Suppressor macrophage treated with lipopolysaccharide for 1 hour (primary cell): Measurements from ENCODE around the gene PCGF3.
"Not testable (repeated sequence)": the region's sequence is repeated elsewhere in the genome, so short reads cannot be mapped to it uniquely, and the experiment has no call there.

Experiments used
- DNase-seq, 3 donors: peaks; one replicate each; pipeline ENCODE4 v3.0.0-alpha.2; 2020 to 2022

The PCGF3 gene

DNA sequence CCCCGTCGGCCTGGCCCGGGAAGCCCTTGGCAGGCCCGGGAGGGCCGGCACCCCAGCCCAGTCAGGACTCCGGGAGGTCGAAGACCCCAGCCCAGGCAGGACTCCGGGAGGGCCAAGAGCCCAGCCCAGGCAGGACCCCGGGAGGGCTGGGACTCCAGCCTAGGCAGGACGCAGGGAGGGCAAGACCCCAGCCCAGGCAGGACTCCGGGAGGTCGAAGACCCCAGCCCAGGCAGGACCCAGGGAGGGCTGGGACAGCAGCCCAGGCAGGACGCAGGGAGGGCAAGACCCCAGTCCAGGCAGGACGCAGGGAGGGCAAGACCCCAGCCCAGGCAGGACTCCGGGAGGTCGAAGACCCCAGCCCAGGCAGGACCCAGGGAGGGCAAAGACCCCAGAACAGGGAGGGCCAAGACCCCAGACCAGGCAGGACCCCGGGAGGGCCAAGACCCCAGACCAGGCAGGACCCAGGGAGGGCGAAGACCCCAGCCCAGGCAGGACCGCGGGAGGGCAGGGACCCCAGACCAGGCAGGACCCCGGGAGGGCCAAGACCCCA lies 526 bp downstream of the PCGF3 start:
- DNase-seq, result not testable (repeated sequence)

DNA sequence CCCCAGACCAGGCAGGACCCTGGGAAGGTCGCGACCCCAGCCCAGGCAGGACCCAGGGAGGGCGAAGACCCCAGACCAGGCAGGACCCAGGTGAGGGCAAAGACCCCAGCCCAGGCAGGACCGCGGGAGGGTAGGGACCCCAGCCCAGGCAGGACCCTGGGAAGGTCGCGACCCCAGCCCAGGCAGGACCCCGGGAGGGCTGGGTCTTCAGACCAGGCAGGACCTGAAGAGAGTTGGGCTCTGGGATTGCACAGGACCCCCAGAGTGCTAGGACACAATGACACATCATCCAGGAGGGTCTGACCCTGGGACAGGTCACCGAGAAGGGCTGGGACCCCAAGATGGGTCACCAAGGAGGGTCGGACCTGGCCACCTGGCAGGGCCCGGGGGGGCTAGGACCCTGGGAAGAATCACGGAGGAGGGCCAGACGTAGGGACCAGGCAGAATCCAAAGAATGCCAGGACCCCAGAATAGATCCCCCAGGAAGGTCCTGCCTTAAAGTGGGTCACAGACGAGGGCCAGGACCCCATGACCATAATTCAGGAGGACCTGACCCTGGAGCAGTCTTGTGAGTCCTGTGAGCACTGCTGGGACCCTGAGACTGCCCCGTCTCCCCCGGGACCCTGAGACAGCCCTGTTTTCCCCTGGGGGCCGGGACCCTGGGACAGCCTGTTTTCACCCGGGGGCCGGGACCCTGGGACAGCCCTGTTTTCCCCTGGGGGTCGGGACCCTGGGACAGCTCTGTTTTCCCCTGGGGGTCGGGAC lies 1.4 kb downstream of the PCGF3 start:
- DNase-seq, result no peak

DNA sequence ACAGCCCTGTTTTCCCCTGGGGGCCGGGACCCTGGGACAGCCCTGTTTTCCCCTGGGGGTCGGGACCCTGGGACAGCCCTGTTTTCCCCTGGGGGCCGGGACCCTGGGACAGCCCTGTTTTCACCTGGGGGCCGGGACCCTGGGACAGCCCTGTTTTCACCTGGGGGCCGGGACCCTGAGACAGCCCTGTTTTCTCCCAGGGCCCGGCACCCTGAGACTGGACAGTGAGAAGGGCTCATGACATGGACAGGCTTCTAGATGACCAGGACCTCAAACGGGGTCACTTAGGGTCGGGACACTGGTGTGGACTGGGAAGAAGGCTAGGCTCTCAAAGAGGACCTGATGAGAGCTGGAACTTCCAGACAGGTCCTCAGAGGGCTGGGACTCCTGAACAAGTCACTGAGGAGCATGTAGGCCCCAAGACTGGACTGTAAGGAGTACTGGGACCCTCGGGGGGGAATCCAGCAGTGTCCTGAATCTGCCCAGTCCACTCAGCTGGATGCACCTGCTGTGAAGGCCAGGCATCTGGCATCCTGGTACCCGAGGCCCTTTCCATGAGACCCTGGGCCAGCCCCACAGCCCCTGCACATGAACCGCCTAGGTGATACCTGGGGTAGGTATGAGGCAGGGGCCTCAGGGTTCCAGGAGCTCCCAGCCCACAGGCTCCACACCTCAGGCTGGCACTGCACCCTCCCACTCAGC lies 2.4 kb downstream of the PCGF3 start:
- no peak for DNase-seq

DNA sequence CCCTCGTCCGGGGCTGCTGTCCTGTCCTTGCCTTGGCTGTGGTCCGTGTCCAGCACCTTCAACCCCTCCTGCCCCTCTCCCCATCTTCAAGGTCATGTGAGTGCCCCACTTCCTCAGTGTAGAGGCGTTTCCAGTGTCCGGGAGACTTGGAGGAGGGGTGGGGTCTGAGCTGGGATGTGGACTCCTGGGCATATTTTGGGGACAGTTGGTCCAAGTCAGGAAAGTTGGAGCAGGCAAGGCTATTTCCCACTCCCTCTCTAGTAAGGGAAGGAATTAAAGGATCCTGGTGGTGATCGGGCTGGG lies 3.0 kb downstream of the PCGF3 start:
- no peak for DNase-seq

DNA sequence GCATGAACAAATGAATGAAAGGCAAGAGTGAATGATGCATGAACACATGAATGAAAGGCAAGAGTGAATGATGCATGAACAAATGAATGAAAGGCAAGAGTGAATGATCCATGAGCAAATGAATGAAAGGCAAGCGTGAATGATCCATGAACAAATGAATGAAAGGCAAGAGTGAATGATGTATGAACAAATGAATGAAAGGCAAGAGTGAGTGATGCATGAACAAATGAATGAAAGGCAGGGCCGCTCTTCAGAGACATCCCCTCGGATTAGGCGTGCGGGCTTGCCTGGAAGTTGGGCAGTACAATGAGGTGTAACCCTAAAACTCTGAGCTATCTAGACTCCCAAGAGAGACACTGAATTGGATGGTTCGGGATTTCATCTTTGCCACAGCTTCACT lies 3.7 kb downstream of the PCGF3 start:
- DNase-seq, result no peak

DNA sequence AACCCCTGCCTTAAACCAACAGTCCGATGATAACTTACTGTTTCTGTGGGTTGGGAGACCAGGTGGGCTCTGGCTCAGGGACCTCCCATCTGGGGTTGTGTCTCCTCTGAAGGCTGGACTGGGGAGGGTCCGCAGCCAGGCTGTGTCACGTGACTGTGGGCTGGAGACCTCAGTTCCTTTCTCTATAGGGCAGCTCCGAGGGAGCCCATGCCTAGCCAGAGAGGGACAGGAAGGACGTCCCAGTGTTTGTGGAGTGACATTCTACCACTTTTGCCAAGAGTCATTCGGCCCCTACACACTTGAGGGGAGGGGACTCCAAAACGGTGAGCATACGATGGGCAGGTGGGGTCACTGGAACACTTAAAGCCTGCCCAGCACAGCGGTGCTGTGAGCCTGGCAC lies 4.5 kb downstream of the PCGF3 start:
- no peak for DNase-seq

DNA sequence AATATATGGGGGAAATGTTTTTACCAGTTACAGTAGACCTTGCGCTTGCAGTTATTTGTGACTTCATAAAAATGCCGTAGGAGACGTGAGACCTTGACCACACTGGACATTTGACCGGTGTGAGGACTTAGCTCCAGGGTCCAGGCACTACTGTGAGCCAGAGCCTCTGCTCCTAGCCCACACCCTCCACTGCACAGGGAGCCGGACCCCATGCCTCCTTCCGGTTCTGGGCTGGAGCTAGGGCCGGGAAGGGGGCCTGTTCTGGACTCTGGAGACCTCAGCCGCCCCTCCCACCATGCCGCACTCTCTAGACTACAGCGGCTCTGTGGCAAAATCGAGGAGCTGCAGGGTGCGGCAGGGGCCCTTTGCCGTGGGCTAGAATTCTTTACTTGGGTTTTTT lies 5.3 kb downstream of the PCGF3 start:
- no peak for DNase-seq

DNA sequence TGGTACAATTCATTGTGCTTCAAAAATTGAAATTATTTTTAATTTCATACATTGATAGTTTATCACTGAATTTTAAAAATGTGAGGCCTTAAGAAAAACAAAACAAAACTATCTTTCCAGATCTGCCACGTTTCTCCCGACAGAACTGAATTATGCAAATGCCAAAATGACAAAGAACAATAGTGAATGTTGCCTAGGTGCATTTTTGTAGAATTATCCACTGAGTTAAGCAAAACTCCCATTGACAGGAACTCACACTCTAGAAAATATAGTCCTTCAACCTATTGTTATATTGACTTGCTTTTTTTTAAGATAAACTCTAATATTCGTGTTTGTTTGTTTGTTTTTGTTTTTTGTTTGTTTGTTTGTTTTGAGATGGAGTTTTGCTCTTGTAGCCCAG lies 6.5 kb downstream of the PCGF3 start:
- no peak for DNase-seq

DNA sequence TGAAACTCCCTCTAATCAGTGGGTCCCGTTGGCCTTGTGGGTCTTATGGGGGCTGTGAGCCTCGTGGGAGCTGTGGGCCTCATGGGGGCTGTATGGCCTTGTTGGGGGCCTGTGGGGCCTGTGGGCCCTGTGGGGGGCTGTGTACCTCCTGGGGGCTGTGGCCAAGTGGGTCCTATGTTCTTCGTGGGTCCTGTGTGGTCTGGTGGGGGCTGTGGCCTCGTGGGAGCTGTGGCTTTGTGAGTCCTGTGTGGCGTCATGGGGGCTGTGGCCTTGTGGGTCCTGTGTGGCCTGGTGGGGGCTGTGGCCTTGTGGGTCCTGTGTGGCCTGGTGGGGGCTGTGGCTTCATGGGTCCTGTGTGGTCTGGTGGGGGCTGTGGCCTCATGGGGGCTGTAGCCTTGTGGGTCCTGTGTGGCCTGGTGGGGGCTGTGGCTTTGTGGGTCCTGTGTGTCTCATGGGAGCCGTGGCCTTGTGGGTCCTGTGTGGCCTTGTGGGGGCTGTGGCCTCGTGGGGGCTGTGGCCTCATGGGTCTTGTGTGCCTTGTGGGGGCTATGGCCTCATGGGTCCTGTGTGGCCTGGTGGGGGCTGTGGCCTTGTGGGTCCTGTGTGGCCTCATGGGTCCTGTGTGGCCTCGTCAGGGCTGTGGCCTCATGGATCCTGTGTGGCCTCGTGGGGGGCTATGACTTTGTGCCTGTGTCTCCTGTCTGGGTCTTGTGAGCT lies 7.4 kb downstream of the PCGF3 start:
- no peak for DNase-seq

DNA sequence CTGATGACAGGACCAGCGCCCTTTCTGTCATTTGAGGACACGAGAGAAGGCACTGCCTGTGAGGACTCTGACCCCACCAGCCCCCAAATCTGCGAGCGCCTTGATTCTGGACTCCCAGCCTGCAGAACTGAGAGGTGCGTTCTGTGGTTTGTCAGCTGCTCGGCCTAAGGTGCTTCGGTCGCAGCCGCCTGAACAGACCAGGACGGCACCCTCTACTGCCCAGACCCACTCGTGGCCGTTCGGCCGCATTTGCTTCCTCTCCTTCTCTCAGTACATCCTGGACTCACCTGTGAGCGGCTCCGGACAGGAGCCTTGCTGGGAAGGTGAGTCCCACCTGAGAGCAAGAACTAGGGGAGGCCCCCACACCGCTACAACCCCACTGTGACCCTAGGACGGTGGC lies 8.5 kb downstream of the PCGF3 start:
- no peak for DNase-seq

DNA sequence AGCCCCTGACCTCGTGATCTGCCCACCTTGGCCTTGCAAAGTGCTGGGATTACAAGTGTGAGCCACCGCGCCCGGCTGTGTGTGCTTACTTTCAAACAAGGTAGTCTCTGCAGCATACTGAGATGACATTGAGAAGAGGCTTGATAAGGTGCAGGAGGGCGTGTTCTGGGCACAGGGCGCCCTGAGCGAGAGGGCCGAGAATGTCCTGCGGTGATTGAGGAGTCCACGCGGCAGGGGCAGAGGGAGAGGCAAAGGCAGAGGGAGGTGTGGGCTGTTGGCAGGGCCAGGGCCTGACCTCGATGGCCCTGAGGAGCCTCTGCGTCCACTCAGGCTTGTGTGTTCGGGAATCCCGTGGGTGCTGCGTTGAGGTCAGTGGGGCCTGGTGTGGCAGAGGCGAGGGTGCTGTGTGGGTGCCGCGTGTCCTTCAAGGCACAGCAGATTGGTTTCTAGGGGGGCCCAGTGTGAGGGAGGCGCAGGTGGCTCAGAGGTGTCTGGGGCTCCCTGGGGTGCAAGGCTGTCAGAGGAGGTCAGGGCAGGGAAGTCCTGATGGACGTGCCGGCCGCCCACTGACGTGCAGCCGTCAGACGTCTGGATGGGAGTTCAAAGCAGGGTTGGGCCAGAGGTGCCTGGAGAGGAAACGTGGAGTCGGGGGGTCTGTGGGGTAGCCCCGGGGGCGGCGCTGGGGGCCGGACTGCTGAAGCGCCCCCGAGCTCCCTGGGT lies 12.1 kb downstream of the PCGF3 start:
- DNase-seq, result no peak

DNA sequence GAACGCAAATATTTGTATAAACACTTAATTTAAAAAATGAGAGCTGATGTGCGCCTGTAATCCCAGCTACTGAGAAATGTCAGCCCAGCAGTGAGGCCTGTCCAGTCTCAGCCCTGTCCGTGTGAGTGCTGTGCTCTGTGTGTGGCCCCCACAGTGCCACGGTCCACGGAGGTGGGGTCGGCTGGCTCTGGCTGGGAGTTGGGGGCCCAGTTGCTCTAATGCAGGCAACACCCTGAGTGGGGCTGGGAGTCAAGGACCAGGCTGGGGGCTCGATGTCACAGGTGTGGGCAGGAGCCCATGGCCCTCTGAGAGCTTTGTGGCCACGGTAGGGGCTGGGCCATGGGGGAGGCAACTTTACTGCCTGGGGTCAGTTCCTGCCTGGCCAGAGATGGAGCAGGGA lies 12.8 kb downstream of the PCGF3 start:
- no peak for DNase-seq

DNA sequence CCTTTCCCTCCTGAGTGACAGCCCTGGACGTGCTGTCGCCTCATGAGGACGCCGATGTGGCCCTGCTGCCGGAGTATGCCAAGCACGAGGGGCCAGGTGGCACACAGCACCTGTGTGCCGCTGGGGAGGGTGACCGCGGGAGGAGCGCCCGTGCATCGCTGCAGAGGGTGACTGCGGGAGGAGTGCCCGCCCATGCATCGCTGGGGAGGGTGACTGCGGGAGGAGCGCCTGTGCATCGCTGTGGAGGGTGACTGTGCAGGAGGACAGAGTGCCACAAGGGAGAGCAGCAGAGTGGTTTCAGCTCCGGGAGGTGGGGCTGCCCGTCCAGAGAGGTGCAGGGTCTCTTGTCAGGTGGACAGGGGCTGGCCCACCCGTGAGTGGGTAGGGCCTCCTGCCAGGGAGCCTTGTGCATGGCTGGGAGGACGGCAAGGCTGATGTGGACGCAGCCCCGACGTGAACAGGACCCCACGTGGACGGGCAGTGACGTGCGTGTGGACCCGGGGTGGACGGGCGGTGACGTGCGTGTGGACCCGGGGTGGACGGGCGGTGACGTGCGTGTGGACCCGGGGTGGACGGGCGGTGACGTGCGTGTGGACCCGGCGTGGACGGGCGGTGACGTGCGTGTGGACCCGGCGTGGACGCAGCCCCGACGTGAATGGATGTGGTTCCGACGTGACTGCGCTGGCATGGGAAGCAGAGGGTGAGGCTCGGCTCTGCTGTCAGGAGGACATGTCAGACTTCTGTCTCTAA lies 14.7 kb downstream of the PCGF3 start:
- no peak for DNase-seq

DNA sequence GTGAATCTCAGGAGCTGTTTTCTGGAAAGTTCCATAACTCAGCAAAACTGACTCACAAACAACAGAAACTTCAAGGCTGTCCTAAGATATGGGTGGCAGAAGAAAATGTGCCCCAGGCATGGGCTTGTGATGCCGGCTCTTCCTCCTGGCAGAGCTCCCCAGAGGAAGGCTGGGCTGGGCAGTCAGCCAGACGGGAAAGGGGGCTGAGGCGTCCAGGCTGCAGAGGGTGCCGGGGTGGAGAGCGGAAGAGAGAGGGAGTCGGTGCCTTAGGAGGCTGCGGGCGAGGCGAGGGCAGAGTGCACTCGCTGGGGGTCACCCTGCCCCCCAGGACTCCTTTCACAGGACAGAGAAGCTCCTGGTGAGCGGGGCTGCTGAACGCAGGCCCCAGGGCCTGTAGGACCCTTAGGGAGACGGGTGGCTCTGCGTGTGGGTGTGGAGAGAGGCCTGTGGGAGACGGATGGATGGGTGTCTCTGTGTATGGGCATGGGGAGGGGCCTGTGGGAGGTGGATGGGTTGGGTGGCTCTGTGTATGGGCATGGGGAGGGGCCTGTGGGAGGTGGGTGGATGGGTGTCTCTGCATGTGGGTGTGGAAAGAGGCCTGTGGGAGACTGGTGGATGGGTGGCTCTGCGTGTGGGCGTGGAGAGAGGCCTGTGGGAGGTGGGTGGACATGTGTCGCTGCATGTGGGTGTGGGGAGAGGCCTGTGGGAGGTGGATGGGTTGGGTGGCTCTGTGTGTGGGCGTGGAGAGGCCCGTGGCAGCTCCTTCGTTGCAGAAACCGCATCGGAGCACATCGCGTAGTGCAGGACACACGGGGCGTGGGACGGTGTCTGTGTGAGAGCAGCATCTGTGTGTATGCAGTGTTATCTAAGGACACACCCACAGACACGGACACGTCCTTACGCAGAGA lies 15.9 kb downstream of the PCGF3 start:
- DNase-seq, result peak in 2 of 3 donors; percentile 19 to 23

DNA sequence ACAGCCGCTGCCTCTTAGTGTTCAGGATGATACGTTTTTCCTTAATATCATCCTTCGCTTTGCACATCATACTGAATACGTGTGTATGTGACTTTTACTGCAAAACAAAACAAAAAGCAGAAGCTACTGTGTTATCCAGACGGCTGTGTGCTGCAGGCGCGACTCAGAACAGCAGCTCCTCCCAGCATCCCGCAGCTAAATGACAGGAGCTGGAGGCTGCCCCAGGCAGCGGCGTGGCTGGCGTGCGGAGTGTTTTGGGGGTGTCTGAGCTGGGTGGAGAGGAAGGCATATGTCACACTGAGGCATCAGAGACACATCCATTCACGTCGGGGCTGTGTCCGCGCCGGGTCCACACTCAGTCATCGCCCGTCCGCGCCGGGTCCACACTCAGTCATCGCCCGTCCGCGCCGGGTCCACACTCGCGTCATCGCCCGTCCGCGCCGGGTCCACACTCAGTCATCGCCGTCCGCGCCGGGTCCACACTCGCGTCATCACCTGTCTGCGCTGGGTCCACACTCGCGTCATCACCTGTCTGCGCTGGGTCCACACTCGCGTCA lies 16.6 kb downstream of the PCGF3 start:
- no peak for DNase-seq

DNA sequence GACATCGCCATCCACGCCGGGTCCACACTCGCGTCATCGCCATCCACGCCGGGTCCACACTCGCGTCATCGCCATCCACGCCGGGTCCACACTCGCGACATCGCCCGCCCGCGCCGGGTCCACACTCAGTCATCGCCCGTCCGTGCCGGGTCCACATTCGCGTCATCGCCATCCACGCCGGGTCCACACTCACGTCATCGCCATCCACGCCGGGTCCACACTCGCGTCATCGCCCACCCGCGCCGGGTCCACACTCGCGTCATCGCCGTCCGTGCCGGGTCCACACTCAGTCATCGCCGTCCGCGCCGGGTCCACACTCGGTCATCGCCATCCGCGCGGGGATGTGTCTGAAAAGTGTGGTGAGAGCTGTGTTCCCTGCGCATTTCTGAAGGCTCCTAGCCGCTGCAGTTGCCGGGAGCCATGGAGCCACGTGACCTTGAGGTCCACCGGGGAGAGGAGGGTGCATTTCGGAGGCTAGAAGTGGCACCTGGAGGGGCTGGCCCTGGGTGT lies 17.3 kb downstream of the PCGF3 start:
- no peak for DNase-seq

DNA sequence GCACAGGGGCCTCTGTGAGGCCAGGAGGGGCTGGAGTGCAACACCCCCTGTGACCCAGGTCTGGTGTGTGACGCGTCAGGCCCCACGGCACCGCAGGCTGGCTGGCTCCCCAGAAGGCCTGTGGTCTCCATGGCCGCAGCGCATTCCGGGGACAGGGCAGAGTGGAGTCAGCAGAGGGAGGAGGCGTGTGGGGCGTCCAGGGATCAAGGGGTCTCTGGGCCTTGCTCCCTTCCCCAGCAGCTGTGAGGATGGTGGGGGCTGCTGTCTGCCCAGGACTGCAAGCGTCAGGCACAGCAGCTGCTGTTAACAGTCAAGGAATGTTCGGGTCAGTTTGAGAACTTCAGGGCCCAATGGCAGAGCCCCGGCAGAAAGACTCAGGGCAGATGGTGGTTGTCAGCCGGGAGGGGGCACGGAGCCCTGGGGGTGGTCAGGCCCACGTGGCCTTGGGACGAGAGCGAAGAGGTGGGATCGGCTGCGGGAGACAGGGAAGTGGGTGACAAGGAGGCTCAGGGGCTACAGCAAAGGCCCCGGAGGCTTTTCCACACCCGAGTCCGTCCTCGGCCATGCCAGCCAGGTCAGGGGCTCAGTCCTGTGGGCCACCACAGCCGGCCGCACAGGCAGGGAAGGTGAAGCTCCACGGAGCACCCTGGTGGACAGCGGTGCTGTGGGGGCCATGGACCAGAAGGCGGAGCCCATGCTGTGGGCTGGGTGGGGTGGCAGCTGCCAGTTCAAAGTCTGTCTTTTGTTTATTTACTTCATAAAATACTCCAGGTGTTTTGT lies 18.3 kb downstream of the PCGF3 start:
- DNase-seq, result no peak

DNA sequence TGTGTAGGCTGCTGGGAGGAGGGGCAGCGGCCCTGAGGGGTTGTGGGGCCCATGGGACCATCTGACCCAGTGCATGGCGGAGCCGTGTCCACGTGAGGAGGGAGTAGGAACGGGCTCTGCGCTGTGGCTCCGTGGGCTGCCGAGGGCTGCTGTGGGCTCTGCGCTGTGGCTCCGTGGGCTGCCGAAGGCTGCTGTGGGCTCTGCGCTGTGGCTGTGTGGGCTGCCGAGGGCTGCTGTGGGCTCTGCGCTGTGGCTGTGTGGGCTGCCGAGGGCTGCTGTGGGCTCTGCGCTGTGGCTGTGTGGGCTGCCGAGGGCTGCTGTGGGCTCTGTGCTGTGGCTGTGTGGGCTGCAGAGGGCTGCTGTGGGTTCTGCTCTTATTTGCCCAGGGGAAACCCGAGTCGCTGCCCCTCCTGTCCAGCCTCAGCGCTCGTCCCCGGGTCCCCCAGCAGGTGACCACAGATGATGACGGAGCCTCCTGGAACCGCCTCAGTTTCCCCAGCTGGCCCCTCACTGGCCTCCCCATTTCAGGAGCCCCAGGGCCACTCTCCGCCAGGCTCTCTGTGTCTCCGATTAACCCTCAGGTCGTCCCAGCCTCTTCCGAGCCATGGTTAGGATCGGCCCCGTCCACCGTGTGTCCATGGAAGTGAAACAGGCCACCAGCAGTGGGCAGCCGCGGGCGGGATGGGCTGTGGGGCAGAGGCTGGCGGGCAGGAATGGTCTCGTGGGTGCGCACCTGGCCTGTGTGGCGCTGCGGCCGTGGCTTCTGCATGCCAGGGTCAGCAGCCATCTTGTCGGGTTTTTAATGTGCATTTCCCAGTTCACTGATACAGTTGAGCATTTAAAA lies 20.0 kb downstream of the PCGF3 start:
- DNase-seq, result no peak

DNA sequence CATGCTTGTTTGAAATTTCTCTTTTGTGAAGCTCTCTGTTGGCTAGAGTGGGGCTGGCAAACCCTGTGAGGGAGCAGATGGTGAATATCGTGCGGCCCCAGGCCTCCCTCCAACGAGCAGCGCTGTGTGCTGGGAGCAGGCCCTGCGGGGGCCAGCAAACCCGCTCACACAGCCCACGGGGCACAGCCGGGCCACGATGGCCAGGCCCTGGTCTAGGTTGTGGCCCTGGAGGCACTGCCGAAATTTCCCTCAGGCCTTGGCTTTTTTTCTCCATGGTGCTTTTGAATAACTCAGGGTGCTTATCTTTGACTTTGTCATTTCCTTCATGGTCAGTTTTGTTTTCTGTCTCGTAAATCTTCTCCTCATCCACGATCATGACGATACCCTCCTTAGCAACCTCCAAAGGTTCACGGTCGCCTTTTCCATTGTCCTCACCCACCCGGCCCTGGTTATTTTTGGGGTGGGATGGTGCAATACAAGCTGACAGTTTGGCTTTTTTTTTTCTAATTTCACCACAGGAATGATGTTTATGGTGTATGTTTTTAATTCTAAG lies 20.7 kb downstream of the PCGF3 start:
- DNase-seq, result peak in 1 of 3 donors; percentile 8
